ENCODE measurements around the gene TMEM132E. TPM values are rescaled to one million over a fixed set of nuclear protein-coding genes. Genes with fewer than 3 reads are reported as not detected.

Gene TMEM132E
- total and polyA plus RNA-seq, 2 experiments from 2014 or later = 0.27 to 0.98 TPM

DNA sequence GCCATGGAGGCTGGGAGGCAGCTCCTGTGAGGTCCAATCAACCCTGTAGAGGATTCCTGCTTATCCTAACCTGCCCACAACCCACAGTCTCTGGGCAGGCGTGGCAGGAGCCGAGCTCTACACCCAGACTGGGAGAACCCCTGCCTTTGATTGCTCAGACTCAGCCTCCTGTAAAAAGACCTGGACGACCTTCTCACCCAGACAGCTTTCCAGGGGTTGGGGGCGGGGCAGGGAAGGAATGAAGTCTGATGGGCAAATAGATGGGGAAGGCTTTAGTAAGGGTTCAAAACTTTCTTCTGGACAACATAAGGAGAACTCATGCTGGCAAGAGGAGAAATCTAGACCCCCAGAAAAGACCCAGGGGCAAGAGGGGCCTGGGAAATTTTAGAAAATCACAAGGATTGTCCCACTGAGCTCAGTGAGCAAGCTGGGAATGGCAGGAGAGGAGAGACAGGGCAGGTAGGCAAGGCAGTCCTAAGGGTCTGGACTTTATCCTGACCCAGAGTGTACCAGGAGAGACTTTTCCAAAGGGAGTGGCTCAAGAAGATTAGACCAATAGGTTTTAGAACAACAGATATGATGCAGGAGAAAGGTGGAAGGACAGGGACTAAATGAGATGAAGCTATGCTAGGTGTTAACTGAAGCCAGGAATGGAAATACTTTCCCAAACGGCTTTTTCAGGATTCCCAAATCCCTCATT is 70.8 kb downstream of the TMEM132E start:
- Histone ChIP-seq H3K9me2 (replicated peaks; ENCODE audit: insufficient read depth) (no peaks in the 10 kb centered on the region), H4K20me1 (ENCODE audit: insufficient read depth, poor library complexity, severe bottlenecking) (no peaks in the 10 kb centered on the region), H3K79me2 (no peaks in the 10 kb centered on the region), H3K4me1 (ENCODE audit: insufficient read depth) (peaks cover 14% of the 10 kb centered on the region), H3K27me3 (no peaks in the 10 kb centered on the region), H3K36me3 (replicated peaks; ENCODE audit: insufficient read depth, low read depth) (no peaks in the 10 kb centered on the region), H3K27ac (no peak overlapping the region), H3K4me2 (no peak overlapping the region), H3K4me3 (no peak overlapping the region), H2AFZ (no peak overlapping the region), H3K9me3 (ENCODE audit: low read depth) (no peaks in the 10 kb centered on the region)
- no peak for TF ChIP-seq EZH2phosphoT487 (IDR thresholded peaks at IDR 0.05; ENCODE audit: low read depth, severe bottlenecking, unreplicated experiment)
- TF ChIP-seq, protein P1, sequence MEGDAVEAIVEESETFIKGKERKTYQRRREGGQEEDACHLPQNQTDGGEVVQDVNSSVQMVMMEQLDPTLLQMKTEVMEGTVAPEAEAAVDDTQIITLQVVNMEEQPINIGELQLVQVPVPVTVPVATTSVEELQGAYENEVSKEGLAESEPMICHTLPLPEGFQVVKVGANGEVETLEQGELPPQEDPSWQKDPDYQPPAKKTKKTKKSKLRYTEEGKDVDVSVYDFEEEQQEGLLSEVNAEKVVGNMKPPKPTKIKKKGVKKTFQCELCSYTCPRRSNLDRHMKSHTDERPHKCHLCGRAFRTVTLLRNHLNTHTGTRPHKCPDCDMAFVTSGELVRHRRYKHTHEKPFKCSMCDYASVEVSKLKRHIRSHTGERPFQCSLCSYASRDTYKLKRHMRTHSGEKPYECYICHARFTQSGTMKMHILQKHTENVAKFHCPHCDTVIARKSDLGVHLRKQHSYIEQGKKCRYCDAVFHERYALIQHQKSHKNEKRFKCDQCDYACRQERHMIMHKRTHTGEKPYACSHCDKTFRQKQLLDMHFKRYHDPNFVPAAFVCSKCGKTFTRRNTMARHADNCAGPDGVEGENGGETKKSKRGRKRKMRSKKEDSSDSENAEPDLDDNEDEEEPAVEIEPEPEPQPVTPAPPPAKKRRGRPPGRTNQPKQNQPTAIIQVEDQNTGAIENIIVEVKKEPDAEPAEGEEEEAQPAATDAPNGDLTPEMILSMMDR (IDR thresholded peaks at IDR 0.05; ENCODE audit: poor library complexity) = no peak
- TF ChIP-seq EZH2 (IDR thresholded peaks at IDR 0.05; ENCODE audit: borderline replicate concordance) = no peak
- 54% methylated on average over 5 of the region's 5 CpGs for WGBS (ENCODE audit: low lambda C conversion rate, missing lambda C conversion rate)
- DNase-seq (ENCODE audit: low spot score) = no peak

DNA sequence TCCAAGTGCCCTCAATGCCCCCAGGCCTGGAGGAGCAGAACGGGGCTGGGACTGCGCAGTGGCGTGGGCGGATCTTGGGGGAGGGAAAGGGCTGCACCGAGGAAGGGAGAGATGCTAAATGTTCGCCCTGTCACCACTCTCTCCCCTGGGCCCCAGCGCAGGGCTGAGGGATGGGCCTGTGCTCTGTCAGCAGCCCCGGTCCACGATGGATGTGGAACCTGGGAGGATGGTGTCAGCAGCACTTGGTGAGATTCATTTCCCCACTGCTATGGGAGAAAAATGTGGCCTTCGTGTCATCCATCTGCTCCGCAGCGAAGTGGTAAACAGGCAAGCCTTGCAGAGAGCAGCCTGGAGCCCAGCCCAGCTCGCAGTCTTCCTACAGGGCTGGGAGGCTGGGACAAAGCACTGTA is 72.0 kb downstream of the TMEM132E start:
- Histone ChIP-seq H3K9me2 (replicated peaks; ENCODE audit: insufficient read depth) (no peaks in the 10 kb centered on the region), H3K27me3 (no peaks in the 10 kb centered on the region), H3K4me3 (no peak overlapping the region), H3K79me2 (no peaks in the 10 kb centered on the region), H3K9me3 (ENCODE audit: low read depth) (no peaks in the 10 kb centered on the region), H4K20me1 (ENCODE audit: insufficient read depth, poor library complexity, severe bottlenecking) (no peaks in the 10 kb centered on the region), H3K4me2 (no peak overlapping the region), H3K27ac (no peak overlapping the region), H3K4me1 (ENCODE audit: insufficient read depth) (peaks cover 11% of the 10 kb centered on the region), H3K36me3 (replicated peaks; ENCODE audit: insufficient read depth, low read depth) (no peaks in the 10 kb centered on the region), H2AFZ (no peak overlapping the region)
- no peak for DNase-seq (ENCODE audit: low spot score)
- 75% methylated on average over 13 of the region's 13 CpGs for WGBS (ENCODE audit: low lambda C conversion rate, missing lambda C conversion rate)
- TF ChIP-seq EZH2phosphoT487 (IDR thresholded peaks at IDR 0.05; ENCODE audit: low read depth, severe bottlenecking, unreplicated experiment) (no peak), EZH2 (IDR thresholded peaks at IDR 0.05; ENCODE audit: borderline replicate concordance) (no peak)
- TF ChIP-seq, protein P1 (IDR thresholded peaks at IDR 0.05; ENCODE audit: poor library complexity) = no peak

DNA sequence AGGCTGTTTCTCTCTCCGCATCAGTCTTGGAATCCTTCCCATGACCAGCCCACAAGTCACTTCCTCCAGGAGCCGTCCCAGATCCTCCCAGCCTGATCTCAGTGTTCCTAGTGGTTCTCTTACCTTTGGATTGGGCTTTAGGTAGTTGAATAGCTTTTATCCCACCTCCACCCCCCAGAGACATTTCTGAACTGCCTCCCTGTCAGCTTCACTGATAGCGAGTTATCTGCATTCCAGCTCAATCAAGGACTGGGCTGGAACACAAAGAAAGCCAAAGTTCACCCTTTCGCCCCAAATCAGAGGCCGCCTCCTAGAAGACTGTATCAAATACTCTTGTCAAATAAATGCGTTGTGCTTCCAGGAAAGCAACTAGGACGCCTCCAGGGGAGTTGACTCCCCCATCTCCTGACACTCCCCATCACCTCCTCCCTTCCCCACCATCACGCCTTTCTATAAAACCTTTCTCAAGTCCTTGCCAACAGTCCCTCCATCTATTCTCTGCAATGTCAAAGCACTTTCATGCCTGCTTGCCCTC is 72.7 kb downstream of the TMEM132E start:
- 38% methylated on average over 8 of the region's 8 CpGs for WGBS (ENCODE audit: low lambda C conversion rate, missing lambda C conversion rate)
- Histone ChIP-seq H3K27me3 (no peaks in the 10 kb centered on the region), H3K9me3 (ENCODE audit: low read depth) (no peaks in the 10 kb centered on the region), H3K4me3 (no peak overlapping the region), H3K79me2 (no peaks in the 10 kb centered on the region), H3K4me1 (ENCODE audit: insufficient read depth) (peaks cover 13% of the 10 kb centered on the region), H3K36me3 (replicated peaks; ENCODE audit: insufficient read depth, low read depth) (no peaks in the 10 kb centered on the region), H3K9me2 (replicated peaks; ENCODE audit: insufficient read depth) (no peaks in the 10 kb centered on the region), H2AFZ (no peak overlapping the region), H4K20me1 (ENCODE audit: insufficient read depth, poor library complexity, severe bottlenecking) (no peaks in the 10 kb centered on the region), H3K4me2 (peak overlapping the region; percentile 44), H3K27ac (no peak overlapping the region)
- no peak for DNase-seq (ENCODE audit: low spot score)
- TF ChIP-seq EZH2phosphoT487 (IDR thresholded peaks at IDR 0.05; ENCODE audit: low read depth, severe bottlenecking, unreplicated experiment) (no peak), EZH2 (IDR thresholded peaks at IDR 0.05; ENCODE audit: borderline replicate concordance) (no peak)

DNA sequence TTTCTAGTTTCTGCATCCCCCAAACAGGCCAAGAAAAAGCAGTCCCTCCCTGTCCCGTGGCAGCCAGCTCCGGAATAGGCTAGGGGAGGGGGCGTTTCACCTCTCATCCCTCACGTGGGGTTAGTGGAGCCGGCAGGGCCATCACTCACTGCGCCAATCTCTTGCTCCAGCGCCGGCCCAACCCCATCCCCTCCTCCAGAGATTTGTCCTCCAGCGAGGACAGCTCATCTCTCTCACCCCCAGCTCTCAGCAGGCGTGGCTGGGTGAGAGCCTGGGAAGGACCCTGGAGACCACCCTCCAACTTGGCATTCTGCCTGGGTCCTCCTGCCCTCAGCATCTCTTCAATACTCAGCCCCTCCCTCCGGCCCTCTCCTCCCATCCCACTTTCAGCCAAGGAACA is 74.1 kb downstream of the TMEM132E start:
- H3K27me3 ChIP-seq = no peaks in the 10 kb centered on the region
- no peak overlapping the region for H3K27ac ChIP-seq
- no peak overlapping the region for H3K4me2 ChIP-seq
- TF ChIP-seq, protein P1 (IDR thresholded peaks at IDR 0.05; ENCODE audit: poor library complexity) = no peak
- TF ChIP-seq EZH2phosphoT487 (IDR thresholded peaks at IDR 0.05; ENCODE audit: low read depth, severe bottlenecking, unreplicated experiment) (no peak), EZH2 (IDR thresholded peaks at IDR 0.05; ENCODE audit: borderline replicate concordance) (no peak)
- no peak overlapping the region for H2AFZ ChIP-seq
- no peak overlapping the region for H3K4me3 ChIP-seq
- WGBS (ENCODE audit: low lambda C conversion rate, missing lambda C conversion rate) = 68% methylated on average over 11 of the region's 11 CpGs
- H3K79me2 ChIP-seq = no peaks in the 10 kb centered on the region
- H3K4me1 ChIP-seq (ENCODE audit: insufficient read depth) = peaks cover 17% of the 10 kb centered on the region
- no peaks in the 10 kb centered on the region for H4K20me1 ChIP-seq (ENCODE audit: insufficient read depth, poor library complexity, severe bottlenecking)
- no peaks in the 10 kb centered on the region for H3K9me2 ChIP-seq (replicated peaks; ENCODE audit: insufficient read depth)
- no peaks in the 10 kb centered on the region for H3K9me3 ChIP-seq (ENCODE audit: low read depth)
- DNase-seq (ENCODE audit: low spot score) = no peak
- no peaks in the 10 kb centered on the region for H3K36me3 ChIP-seq (replicated peaks; ENCODE audit: insufficient read depth, low read depth)
